A549 (cell line): Measurements from ENCODE around the gene SLC7A11. TPM values are rescaled to one million over a fixed set of nuclear protein-coding genes. Genes with fewer than 3 reads are reported as not detected.

Experiments used
- ATAC-seq, 2 experiments: fragments of 200-7000 bp in 1 of 2; fragments of >200 bp in 1 of 2; cut with Nextera tagmentation in 1 of 2; cut with Tn5 transposase in 1 of 2; 3 replicates each; pipeline versions ENCODE4 v1.8.0 to v1.9.1; 2018 to 2020; ENCODE audit warnings: mild to moderate bottlenecking in 1 of 2, moderate library complexity in 1 of 2
- CTCF ChIA-PET: fragments of 300-600 bp; sonication (Branson Sonifier 250); formaldehyde crosslinking; extraction: SDS; loops from one replicate; lab custom pipeline; 2021; ENCODE audit warnings: antibody characterized with exemption, inconsistent platforms; lab: Yijun Ruan, JAX
- POLR2A ChIA-PET: fragments of 350-600 bp; formaldehyde crosslinking; extraction: SDS; loops from one replicate; lab custom pipeline; 2021; ENCODE audit warnings: antibody characterized with exemption, inconsistent platforms; lab: Yijun Ruan, JAX
- DNase-seq, 2 experiments: peaks; one replicate each; pipeline versions ENCODE4 v3.0.0 to v3.0.0-alpha.2; 2011 to 2016; ENCODE audit warnings: low read depth in 1 of 2, low spot score in 1 of 2
- FAIRE-seq: peaks from 2 replicates; lab custom pipeline; 2011; peaks lifted over from hg19 to GRCh38; lab: Jason Lieb, UNC
- H3K27ac ChIP-seq, 2 experiments: fragments of >200 bp; sonication (Bioruptor Twin); formaldehyde crosslinking; 3 replicates each; pipeline ENCODE4 v1.5.1; 2016 to 2017
- H3K4me1 ChIP-seq: fragments of >200 bp; sonication (Bioruptor Twin); formaldehyde crosslinking; 3 replicates; pipeline ENCODE4 v1.6.1; 2016
- H3K4me2 ChIP-seq: fragments of >200 bp; sonication (Bioruptor Twin); formaldehyde crosslinking; 3 replicates; pipeline ENCODE4 v1.6.1; 2016
- H3K4me3 ChIP-seq: fragments of >200 bp; sonication (Bioruptor Twin); formaldehyde crosslinking; 3 replicates; pipeline ENCODE4 v1.5.1; 2016
- H3K9me3 ChIP-seq: fragments of >200 bp; sonication (Bioruptor Twin); formaldehyde crosslinking; 3 replicates; pipeline ENCODE4 v1.6.1; 2016
- CBX2 ChIP-seq: fragments of 200-600 bp; sonication (generic); IDR thresholded peaks from 2 replicates; pipeline ENCODE4 v1.6.1; 2016; ENCODE audit warnings: low read depth, mild to moderate bottlenecking, borderline replicate concordance
- CBX8 ChIP-seq: fragments of 200-600 bp; sonication (generic); IDR thresholded peaks from 2 replicates; pipeline ENCODE4 v1.6.1; 2016
- CEBPB ChIP-seq, 2 experiments: fragments of >200 bp in 1 of 2; sonication (Bioruptor Twin) in 1 of 2; formaldehyde crosslinking in 1 of 2; IDR thresholded peaks; 2 replicates each; pipeline ENCODE4 v1.6.1; 2012 to 2016
- CTCF ChIP-seq: fragments of >200 bp; sonication (Bioruptor Twin); formaldehyde crosslinking; IDR thresholded peaks from 3 replicates; pipeline ENCODE4 v1.5.1; 2016
- EHMT2 ChIP-seq: fragments of 200-600 bp; sonication (generic); IDR thresholded peaks from 2 replicates; pipeline ENCODE4 v1.6.1; 2016; ENCODE audit warnings: antibody characterized with exemption, low read depth, mild to moderate bottlenecking, moderate library complexity
- ELK1 ChIP-seq: fragments of 150-350 bp; IDR thresholded peaks from 2 replicates; pipeline ENCODE4 v1.6.1; 2014; ENCODE audit warnings: low read depth, mild to moderate bottlenecking, low read length
- EP300 ChIP-seq, 2 experiments: fragments of >200 bp; sonication (Bioruptor Twin); formaldehyde crosslinking; IDR thresholded peaks; 2 replicates in 1 of 2; 3 replicates in 1 of 2; pipeline ENCODE4 v1.6.1; 2016 to 2017
- FOSL2 ChIP-seq, 2 experiments: fragments of 450-650 bp in 1 of 2; fragments of >200 bp in 1 of 2; sonication (Bioruptor Twin) in 1 of 2; formaldehyde crosslinking; IDR thresholded peaks; 2 replicates each; pipeline versions ENCODE4 v1.5.0 to v1.6.1; 2016 to 2020; ENCODE audit warnings: mild to moderate bottlenecking in 1 of 2, moderate library complexity in 1 of 2
- GATA3 ChIP-seq: IDR thresholded peaks from 2 replicates; pipeline ENCODE4 v1.6.1; 2012; ENCODE audit warnings: borderline replicate concordance
- HDAC2 ChIP-seq: fragments of 200-600 bp; sonication (generic); IDR thresholded peaks from 2 replicates; pipeline ENCODE4 v1.6.1; 2016
- HES2 ChIP-seq: fragments of >200 bp; sonication (Bioruptor Twin); formaldehyde crosslinking; IDR thresholded peaks from 2 replicates; pipeline ENCODE4 v1.6.1; 2016
- HEYL ChIP-seq: fragments of 250-450 bp; sonication (Bioruptor Pico); IDR thresholded peaks from 2 replicates; pipeline ENCODE4 v1.8.0; 2021; ENCODE audit warnings: mild to moderate bottlenecking, moderate library complexity
- HMGXB4 ChIP-seq: fragments of 250-450 bp; sonication (Bioruptor Pico); IDR thresholded peaks from 2 replicates; pipeline ENCODE4 v1.5.0; 2021; ENCODE audit warnings: mild to moderate bottlenecking, moderate library complexity, borderline replicate concordance
- HOXA7 ChIP-seq: fragments of 250-450 bp; sonication (Bioruptor Pico); IDR thresholded peaks from 2 replicates; pipeline ENCODE4 v1.5.0; 2020; ENCODE audit warnings: mild to moderate bottlenecking, moderate library complexity
- HOXB5 ChIP-seq: fragments of 250-450 bp; sonication (Bioruptor Pico); IDR thresholded peaks from 2 replicates; pipeline ENCODE4 v1.5.0; 2020; ENCODE audit warnings: mild to moderate bottlenecking, moderate library complexity
- JUN ChIP-seq, 2 experiments: fragments of >200 bp; sonication (Bioruptor Twin); formaldehyde crosslinking; IDR thresholded peaks; 2 replicates in 1 of 2; 3 replicates in 1 of 2; pipeline ENCODE4 v1.6.1; 2016 to 2017
- KDM1A ChIP-seq: fragments of 200-600 bp; sonication (generic); IDR thresholded peaks from 2 replicates; pipeline ENCODE4 v1.6.1; 2016; ENCODE audit warnings: low read depth, mild to moderate bottlenecking
- MAFK ChIP-seq: fragments of 450-650 bp; IDR thresholded peaks from 2 replicates; pipeline ENCODE4 v1.6.1; 2014; ENCODE audit not compliant: partially characterized antibody
- PHF8 ChIP-seq: fragments of 200-600 bp; sonication (generic); IDR thresholded peaks from 2 replicates; pipeline ENCODE4 v1.6.1; 2016; ENCODE audit warnings: low read depth, mild to moderate bottlenecking, antibody characterized with exemption, moderate library complexity, borderline replicate concordance
- RCOR1 ChIP-seq: fragments of 150-350 bp; IDR thresholded peaks from 2 replicates; pipeline ENCODE4 v1.6.1; 2014; ENCODE audit warnings: antibody characterized with exemption, low read length, low read depth
- REST ChIP-seq: fragments of 200-600 bp; sonication (generic); IDR thresholded peaks from 2 replicates; pipeline ENCODE4 v1.6.1; 2016; ENCODE audit warnings: antibody characterized with exemption, mild to moderate bottlenecking, moderate library complexity
- RNF2 ChIP-seq: fragments of 200-600 bp; sonication (generic); IDR thresholded peaks from 2 replicates; pipeline ENCODE4 v1.6.1; 2016; ENCODE audit warnings: low read depth, mild to moderate bottlenecking, antibody characterized with exemption, moderate library complexity, borderline replicate concordance
- ZFP36 ChIP-seq: fragments of 450-650 bp; IDR thresholded peaks from 2 replicates; pipeline ENCODE4 v1.6.1; 2014; ENCODE audit warnings: borderline replicate concordance; ENCODE audit not compliant: partially characterized antibody
- WGBS: methylation state at CpG from one replicate; pipeline ENCODE4 v1.1.6; 2017; ENCODE audit errors: missing lambda C conversion rate; 5-methylcytosine and 5-hydroxymethylcytosine counted together
- polyA plus RNA-seq, 4 experiments: library from polyadenylated mRNA; depleted of rRNA in 3 of 4; stranded (reverse); fragments of >200 nt; fragmentation: RNase III in 1 of 4; extraction: RNeasy Plus Mini Kit Qiagen cat#74134 plus additional on column Dnase treatment in 1 of 4; gene quantifications; 2 replicates in 3 of 4; 3 replicates in 1 of 4; pipeline ENCODE4 v1.2.3, GENCODE V29; 2011 to 2017

Gene SLC7A11
- polyA plus RNA-seq, 2 of the 4 experiments (the other 2 are of a cell fraction): 52.4 to 161 TPM

- no peak for FAIRE-seq
- WGBS: 0% methylated on average over 1 of the region's 1 CpG
- peaks cover 43% of the 10 kb centered on the region for H3K4me1 ChIP-seq
Measured at GRCh38 chr4:138239491-138239890, 2.7 kb downstream of the SLC7A11 start.

GRCh38 chr4:138238521-138239292, 3.4 kb downstream of the SLC7A11 start:
- peak overlapping the region; percentile 85 for H3K4me2 ChIP-seq
- no peak for ATAC-seq
- H3K4me1 ChIP-seq: peaks cover 43% of the 10 kb centered on the region
- POLR2A ChIA-PET: interaction anchor here (1.0 to 1.7 kb wide), 2 partner anchors 8 to 17 kb away, joined by 4 read pairs; no protein-coding TSS in a partner anchor
- DNase-seq: no peak
- H3K27ac ChIP-seq: peak overlapping the region; percentile 92 to 99
- WGBS: 6% methylated on average over 4 of the region's 4 CpGs
- CTCF ChIA-PET: interaction anchor here (0.7 kb wide), 1 partner anchor 228 kb away, joined by 3 read pairs; no protein-coding TSS in a partner anchor
- H3K9me3 ChIP-seq: no peaks in the 10 kb centered on the region
- H3K4me3 ChIP-seq: peak overlapping the region; percentile 84
- FAIRE-seq: no peak
- TF ChIP-seq FOSL2 (IDR thresholded peaks at IDR 0.05): no peak
- no peak for TF ChIP-seq FOSL2 (CRISPR knock-in tag; IDR thresholded peaks at IDR 0.05)
- TF ChIP-seq HEYL (CRISPR knock-in tag): no peak
- no peak for TF ChIP-seq PHF8
- no peak for TF ChIP-seq CBX2
- TF ChIP-seq HOXA7: no peak
- peak; percentile 31 to 36; a peak in 1 of 5 replicates for TF ChIP-seq JUN (IDR thresholded peaks at IDR 0.05)
- TF ChIP-seq REST: 0 out of 2 replicates have a peak, but pooled peaks have one; percentile 28
- no peak for TF ChIP-seq EP300 (IDR thresholded peaks at IDR 0.05)
- no peak for TF ChIP-seq MAFK
- TF ChIP-seq HOXB5 (CRISPR knock-in tag): no peak
- no peak for TF ChIP-seq HES2

More at GRCh38 chr4:138239491-138239890, 2.7 kb downstream of the SLC7A11 start:
- DNase-seq (no peak), ATAC-seq (no peak)
- Histone ChIP-seq H3K27ac (peak overlapping the region; percentile 92 to 99), H3K4me3 (peak overlapping the region; percentile 84), H3K4me2 (peak overlapping the region; percentile 85), H3K9me3 (no peaks in the 10 kb centered on the region)
- CTCF ChIA-PET: interaction anchor here (0.7 kb wide), 1 partner anchor 227 kb away, joined by 3 read pairs; no protein-coding TSS in a partner anchor
- POLR2A ChIA-PET: interaction anchor here (1.0 to 1.7 kb wide), 2 partner anchors 9 to 18 kb away, joined by 4 read pairs; no protein-coding TSS in a partner anchor
- no peak for TF ChIP-seq ELK1
- no peak for TF ChIP-seq HOXA7
- TF ChIP-seq KDM1A: no peak
- TF ChIP-seq RNF2: no peak
- TF ChIP-seq GATA3: no peak
- TF ChIP-seq CTCF: no peak
- TF ChIP-seq CBX2: no peak
- no peak for TF ChIP-seq ZFP36
- TF ChIP-seq HOXB5 (CRISPR knock-in tag): no peak
- no peak for TF ChIP-seq CBX8
- no peak for TF ChIP-seq RCOR1
- no peak for TF ChIP-seq HDAC2
- no peak for TF ChIP-seq CEBPB (IDR thresholded peaks at IDR 0.05)
- TF ChIP-seq HMGXB4 (CRISPR knock-in tag): no peak
- TF ChIP-seq EHMT2: no peak
- no peak for TF ChIP-seq MAFK
